GM18517 (cell line): ENCODE measurements around the gene ZNF763.
A peak's percentile ranks its signal among the peaks of the same experiment; 100 is the strongest.
"Not testable (repeated sequence)": the region's sequence is repeated elsewhere in the genome, so short reads cannot be mapped to it uniquely, and the experiment has no call there.

Source experiments
- ATAC-seq: cut with Tn5 transposase; IDR thresholded peaks from one replicate; pipeline ENCODE4 v1.9.1; 2021; ENCODE audit warnings: mild to moderate bottlenecking, moderate library complexity; ENCODE audit not compliant: unreplicated experiment

ZNF763 gene

GRCh38 chr19:11964858-11965645 is at the start of gene ZNF763:
Gene ZNF763 (plus strand): TSS chr19:11965040. CDS start chr19:11965209, 169 bp downstream.
- peak; percentile 78 for ATAC-seq

- ATAC-seq = no peak
Measured at GRCh38 chr19:11921852-11922495, 42.9 kb upstream of the ZNF763 start.

- peak; percentile 79 for ATAC-seq
Measured at GRCh38 chr19:11924886-11925650, 39.8 kb upstream of the ZNF763 start, which contains the start of gene ZNF700. Gene ZNF700 (plus strand): TSS chr19:11925107. CDS start chr19:11925211, 104 bp downstream.

- ATAC-seq = not testable (repeated sequence)
Measured at GRCh38 chr19:11925651-11926187, 39.1 kb upstream of the ZNF763 start.

- ATAC-seq = no peak
Measured at GRCh38 chr19:11927227-11927626, 37.6 kb upstream of the ZNF763 start.

- ATAC-seq = no peak
Measured at GRCh38 chr19:11931051-11931450, 33.8 kb upstream of the ZNF763 start.

- ATAC-seq = no peak
Measured at GRCh38 chr19:11931513-11931912, 33.3 kb upstream of the ZNF763 start.

- ATAC-seq = not testable (repeated sequence)
Measured at GRCh38 chr19:11935829-11936228, 29.0 kb upstream of the ZNF763 start.

- not testable (repeated sequence) for ATAC-seq
Measured at GRCh38 chr19:11938383-11938782, 26.5 kb upstream of the ZNF763 start.

- ATAC-seq = not testable (repeated sequence)
Measured at GRCh38 chr19:11941361-11941887, 23.4 kb upstream of the ZNF763 start.

GRCh38 chr19:11942008-11942842 is 22.6 kb upstream of the ZNF763 start:
- no peak for ATAC-seq

GRCh38 chr19:11942843-11943108 is 22.1 kb upstream of the ZNF763 start:
- no peak for ATAC-seq

- no peak for ATAC-seq
Measured at GRCh38 chr19:11944656-11945055, 20.2 kb upstream of the ZNF763 start.

GRCh38 chr19:11948646-11949045 is 16.2 kb upstream of the ZNF763 start:
- no peak for ATAC-seq

GRCh38 chr19:11949201-11949600 is 15.6 kb upstream of the ZNF763 start:
- ATAC-seq = no peak

GRCh38 chr19:11949614-11950080 is 15.2 kb upstream of the ZNF763 start:
- ATAC-seq = not testable (repeated sequence)

- no peak for ATAC-seq
Measured at GRCh38 chr19:11950312-11950711, 14.5 kb upstream of the ZNF763 start.

- no peak for ATAC-seq
Measured at GRCh38 chr19:11963566-11964355, 1.1 kb upstream of the ZNF763 start.

GRCh38 chr19:11964496-11964857 is 363 bp upstream of the ZNF763 start:
- no peak for ATAC-seq
